Right renal pelvis (tissue), 4 donors: ENCODE results near the gene AACS. TPM values are rescaled to one million over a fixed set of nuclear protein-coding genes. Genes with fewer than 3 reads are reported as not detected.
"Not testable (repeated sequence)": the region's sequence is repeated elsewhere in the genome, so short reads cannot be mapped to it uniquely, and the experiment has no call there.

Experiments used
- DNase-seq, 4 donors: peaks; one replicate each; pipeline ENCODE4 v3.0.0-alpha.2; 2013; ENCODE audit warnings: low read depth in 4 of 4, low spot score in 3 of 4, missing footprints in 1 of 4
- polyA plus RNA-seq, 4 donors: library from polyadenylated mRNA; unstranded; fragments of 120-200 nt; gene quantifications; one replicate each; pipeline ENCODE4 v1.2.1, GENCODE V29; 2013; ENCODE audit not compliant: insufficient read length in 4 of 4

AACS gene, protein sequence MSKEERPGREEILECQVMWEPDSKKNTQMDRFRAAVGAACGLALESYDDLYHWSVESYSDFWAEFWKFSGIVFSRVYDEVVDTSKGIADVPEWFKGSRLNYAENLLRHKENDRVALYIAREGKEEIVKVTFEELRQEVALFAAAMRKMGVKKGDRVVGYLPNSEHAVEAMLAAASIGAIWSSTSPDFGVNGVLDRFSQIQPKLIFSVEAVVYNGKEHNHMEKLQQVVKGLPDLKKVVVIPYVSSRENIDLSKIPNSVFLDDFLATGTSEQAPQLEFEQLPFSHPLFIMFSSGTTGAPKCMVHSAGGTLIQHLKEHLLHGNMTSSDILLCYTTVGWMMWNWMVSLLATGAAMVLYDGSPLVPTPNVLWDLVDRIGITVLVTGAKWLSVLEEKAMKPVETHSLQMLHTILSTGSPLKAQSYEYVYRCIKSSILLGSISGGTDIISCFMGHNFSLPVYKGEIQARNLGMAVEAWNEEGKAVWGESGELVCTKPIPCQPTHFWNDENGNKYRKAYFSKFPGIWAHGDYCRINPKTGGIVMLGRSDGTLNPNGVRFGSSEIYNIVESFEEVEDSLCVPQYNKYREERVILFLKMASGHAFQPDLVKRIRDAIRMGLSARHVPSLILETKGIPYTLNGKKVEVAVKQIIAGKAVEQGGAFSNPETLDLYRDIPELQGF
- 10 to 100 TPM; 21.9 to 24.6 (median 23.4) TPM for polyA plus RNA-seq

DNA sequence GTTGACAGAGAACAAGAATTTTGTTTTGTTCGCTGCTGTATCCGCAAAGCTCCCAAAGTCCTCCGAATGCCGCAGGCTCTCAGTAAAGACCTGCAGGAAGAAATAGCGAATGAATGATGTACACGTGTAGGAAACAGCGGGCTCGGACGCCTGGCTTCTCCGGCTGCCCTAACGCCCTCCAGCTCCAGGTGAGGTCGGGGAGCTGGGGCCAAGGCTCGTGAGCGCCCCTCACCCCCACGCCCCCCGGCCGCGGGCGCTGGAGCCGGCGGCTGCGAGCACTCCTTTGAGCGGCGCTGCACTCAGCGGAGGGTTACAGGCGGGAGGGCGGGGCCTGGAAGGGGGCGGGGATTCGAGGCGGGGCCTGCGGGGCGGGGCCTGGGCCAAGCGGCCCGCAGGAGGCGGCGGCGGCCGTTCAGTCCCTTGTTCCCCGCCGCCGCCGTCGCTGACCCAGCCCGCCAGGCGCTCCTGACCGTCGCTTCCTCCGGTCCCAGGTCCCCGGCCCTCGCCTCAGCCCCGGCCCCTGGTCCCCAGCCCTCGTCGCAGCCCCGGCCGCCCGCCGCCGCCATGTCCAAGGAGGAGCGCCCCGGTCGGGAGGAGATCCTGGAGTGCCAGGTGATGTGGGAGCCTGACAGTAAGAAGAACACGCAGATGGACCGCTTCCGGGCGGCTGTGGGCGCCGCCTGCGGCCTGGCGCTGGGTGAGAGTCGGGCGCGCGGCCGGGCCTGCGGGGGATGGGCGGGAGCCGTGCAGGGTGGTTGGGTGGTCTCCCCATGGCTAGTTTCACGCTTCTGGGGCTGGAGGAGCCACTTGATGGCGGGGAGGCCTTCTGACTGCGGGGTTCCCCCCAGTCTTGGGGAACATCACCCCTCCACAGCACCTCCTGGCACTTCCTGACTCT is at the start of gene AACS:
Gene AACS (plus strand): TSS at position 415 of the 898 bp plus-strand sequence. CDS start 150 bp downstream, at position 565.
- DNase-seq, result peak in 3 of 4 donors; percentile 69 to 74 (median 71)

DNA sequence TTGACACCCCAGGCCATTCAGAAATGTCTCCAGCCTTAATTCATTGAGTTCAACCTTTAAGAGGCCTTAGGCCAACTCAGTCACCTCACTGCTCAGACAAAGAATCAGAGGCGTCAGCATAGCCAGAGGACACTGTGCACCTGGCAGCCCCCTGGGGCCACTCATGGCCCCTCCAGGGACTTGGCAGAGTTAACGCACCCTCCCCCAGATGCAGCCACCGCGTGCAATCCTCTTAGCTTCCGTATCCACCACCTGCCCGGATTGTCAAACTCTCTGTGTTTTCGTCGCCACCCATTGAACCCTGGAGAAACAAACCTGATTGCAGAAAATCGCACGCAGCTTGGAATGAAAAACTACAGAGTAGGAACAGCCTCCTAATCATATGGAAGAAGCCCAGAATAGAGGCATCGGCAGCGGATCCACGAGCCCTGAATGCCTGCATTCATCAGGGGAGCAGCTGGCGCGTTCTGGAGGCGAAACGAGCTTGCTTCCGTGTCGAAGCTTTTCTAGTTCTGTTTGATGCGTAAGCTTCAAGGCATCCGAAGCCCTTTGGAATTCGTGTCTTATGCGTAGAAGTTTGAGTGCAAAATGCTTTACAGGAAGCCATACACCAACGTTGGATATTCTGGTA is 49.4 kb upstream of the AACS start:
- DNase-seq, result no peak

DNA sequence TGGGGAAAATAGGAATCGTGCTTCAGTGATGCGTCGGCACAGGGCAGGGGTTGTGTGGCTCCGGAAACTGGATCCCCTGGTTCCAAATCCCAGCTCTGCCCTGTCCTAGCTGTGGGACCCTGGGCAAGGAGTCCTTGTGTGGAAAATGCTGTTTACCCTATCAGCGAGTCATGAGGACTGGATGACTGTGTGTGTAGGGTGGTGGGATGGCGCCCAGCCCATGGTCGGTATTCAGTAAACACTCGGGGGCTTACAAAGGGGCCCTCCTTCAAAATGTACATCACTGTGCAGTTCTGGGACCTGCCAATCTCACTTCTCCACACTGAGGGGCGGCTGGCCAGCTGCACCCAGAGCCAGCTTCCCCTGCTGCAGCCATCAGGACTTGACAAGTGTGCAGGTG is 47.4 kb upstream of the AACS start:
- no peak for DNase-seq

DNA sequence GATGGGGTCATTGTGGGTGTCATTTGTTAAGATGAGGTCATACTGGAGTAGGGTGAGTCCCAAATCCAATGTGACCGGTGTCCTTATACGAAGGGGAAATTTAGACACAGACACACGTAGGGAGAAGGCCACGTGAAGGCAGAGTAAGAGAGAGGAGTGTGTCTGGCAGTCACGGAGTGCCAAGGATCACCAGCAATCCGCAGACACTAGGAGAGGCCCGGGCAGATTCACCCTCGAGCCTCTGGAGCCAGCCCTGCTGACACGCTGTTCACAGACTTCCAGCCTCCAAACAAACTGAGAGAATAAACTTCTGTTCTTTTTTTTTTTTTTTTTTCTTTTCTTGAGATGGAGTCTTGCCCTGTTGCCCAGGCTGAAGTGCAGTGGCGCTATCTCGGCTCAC is 46.9 kb upstream of the AACS start:
- no peak for DNase-seq

DNA sequence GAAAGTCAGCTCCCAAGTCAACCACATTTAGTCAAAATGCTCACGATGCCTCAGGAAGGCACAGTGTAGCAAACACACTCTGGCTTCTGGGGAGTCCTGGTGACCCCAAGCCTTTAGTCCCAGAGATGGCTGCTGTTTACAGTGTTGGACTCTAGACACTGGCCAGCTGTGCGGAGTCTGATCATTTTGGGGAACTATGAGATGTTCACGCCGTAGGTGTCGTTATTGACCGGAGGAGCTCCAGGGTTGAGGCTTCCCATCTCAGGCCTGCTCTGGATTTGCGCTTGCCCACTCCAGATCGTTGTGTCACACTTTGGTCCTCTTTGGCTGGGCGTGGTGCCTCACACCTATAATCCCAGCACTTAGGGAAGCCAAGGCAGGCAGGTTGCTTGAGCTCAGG is 44.1 kb upstream of the AACS start:
- DNase-seq, result no peak

DNA sequence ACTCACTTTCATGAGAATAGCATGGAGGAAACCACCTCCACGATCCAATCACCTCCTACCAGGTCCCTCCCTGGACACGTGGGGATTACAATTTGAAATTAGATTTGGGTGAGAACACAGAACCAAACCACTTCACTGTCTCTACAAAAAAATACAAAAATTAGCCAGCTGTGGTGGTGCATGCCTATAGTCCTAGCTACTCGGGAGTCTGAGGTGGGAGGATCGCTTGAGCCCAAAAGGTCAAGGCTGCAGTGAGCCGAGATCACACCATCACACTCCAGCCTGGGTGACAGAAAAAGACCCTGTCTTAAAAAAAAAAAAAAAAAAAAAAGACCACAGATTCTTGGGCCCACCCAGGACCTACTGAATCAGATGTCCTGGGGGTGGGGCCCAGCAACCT is 43.5 kb upstream of the AACS start:
- DNase-seq, result no peak

DNA sequence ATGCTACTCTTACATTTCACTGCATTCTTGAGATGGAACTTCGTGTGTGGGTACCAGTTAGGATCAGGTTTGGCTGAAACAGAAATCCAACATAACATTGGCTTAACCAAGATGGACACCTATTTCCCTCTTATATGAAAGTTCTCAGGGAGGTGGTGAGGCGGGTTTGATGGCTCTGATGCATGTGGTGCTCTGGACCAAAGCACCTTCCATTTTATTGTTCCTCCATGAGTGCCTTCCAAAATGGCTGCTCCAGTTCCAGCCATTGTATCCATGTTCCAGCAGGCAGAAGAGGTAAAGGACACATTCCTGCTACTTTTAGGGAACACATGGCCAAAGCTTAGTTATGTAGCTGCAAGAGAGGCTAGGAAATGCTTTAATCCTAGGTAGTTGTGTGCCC is 42.2 kb upstream of the AACS start:
- DNase-seq, result no peak

DNA sequence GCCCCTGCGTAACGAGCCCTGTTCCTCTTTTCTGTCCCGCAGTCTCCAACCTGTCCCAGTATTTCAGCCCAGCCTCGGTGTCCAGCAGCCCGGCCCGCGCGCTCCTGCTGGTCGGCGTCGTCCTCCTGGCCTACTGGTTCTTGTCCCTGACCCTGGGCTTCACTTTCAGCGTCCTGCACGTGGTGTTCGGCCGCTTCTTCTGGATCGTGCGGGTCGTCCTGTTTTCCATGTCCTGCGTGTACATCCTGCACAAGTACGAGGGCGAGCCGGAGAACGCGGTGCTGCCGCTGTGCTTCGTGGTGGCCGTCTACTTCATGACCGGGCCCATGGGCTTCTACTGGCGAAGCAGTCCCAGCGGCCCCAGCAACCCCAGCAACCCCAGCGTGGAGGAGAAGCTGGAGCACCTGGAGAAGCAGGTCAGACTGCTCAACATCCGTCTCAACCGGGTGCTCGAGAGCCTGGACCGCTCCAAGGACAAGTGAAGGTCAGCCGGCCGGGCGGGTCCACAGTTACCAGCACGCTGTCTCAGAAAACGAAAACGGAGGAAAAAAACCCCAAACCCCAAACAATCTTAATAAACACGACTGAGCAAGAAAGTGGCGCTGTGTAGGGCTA is 40.2 kb upstream of the AACS start:
- DNase-seq, result no peak

DNA sequence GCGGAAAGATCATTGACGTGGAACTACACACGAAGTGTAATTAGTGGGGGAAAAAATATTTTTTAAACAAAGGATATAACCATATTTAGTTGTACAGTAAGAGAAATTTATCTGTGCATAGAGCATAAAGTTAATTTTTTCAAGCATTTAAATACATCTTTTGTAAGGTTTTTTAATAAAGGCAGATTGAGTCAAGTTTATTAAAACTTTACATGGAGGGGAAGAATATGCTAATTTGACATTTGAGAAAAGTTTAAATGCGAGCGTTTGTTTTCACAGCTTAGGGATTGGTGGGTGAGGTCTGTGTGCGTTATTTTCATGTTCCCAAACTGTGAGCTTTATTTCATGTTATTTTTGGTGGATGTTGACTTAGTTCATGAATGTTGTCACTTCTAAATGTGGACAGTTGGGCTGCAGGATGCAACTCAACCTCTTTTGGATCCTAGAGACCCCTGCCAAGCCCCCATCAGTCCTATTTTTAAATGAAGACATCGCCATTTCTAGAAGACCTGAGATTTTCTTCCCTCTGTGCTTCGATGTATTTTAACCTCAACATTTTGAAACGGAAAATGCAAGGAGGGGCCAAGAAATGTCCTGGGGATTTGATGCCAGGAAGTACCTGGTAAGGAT is 39.5 kb upstream of the AACS start:
- DNase-seq, result no peak

DNA sequence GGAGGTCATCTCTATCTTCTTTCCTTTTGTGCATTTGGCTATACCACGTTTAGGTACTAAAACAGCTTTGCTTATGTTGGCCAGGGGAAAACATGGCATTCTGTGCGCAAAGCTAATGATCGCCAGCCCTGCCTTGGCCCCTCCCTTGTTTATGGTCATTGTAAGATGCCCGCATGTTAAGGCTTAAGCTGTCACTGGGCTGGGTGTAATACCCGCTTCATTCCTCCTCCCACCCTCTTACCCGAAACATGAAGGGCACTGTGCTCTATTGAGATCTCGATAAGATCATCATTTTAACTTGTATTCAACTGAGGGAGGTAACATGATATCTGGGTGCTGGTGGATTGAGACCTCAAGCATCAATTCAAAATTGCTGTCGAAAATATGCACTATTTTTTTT is 37.1 kb upstream of the AACS start:
- DNase-seq, result no peak

DNA sequence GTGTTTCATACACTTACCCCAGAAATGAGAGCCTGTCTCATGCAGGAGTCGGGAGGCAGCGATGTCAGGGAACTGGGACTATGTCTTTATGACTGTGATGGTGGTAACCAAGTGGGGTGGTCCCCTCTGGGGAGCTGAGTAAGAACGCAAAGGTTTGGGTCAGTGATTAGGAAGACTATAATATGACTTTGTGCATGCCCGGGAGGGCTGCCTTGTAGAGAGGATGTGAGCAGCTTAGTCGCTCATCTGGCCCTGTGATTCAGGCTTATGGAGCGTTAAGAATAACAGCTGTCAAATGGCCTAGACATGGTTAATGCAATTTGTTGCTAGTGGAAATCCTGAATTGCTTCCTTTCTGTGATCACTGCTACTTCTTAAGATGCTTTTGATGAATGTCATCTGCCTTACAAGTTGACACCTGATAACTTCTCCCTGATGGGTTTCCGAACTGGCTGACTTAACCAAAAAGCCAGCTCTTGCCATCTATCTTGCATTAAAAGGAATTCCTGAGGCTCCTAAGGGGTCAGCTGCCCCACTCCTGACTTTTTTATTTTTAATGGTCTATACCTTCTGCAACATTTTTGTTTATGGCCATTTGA is 35.4 kb upstream of the AACS start:
- no peak for DNase-seq

DNA sequence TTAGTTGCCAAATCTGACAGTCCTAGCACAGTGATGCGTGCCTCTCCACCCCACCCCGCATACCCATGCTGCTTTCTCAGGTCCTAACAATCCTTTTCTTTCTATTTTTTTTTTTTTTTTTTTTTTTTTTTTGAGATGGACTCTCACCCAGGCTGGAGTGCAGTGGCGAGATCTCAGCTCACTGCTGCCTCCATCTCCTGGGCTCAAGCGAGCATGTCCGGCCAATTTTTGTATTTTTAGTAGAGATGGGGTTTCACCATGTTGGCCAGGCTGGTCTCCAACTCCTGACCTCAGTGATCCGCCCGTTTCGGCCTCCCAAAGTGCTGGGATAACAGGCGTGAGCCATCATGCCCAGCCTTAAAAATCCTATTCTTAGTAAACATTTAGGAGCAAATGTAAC is 33.8 kb upstream of the AACS start:
- DNase-seq, result not testable (repeated sequence)

DNA sequence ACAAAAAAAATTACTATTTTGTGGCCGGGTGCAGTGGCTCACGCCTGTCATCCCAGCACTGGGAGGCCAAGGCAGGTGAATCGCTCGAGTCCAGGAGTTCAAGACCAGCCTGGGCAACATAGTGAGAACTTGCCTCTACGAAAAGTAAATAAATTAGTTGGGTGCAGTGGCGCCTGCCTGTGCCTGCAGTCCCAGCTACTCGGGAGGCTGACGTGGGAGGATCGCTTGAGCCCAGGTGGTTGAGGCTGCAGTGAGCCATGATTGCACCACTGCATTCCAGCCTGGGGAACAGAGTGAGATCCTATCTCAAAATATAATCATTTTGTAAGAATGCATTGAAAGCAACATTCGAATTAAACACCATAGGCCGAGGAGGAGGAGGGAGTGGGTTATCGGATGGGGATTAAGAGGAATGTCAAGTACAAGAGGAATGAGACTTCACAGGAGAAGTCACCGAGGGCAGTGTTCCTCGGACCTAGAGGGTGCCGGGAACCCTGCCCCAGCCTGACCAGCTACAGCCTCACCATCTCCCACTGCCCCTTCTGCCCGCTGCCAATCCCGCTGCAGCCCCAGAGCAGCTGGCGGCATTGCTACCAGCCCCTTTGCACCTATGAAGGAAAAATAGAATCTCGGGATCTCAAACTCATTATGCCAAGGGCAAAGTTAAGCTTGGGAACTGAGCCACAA is 32.6 kb upstream of the AACS start:
- no peak for DNase-seq

DNA sequence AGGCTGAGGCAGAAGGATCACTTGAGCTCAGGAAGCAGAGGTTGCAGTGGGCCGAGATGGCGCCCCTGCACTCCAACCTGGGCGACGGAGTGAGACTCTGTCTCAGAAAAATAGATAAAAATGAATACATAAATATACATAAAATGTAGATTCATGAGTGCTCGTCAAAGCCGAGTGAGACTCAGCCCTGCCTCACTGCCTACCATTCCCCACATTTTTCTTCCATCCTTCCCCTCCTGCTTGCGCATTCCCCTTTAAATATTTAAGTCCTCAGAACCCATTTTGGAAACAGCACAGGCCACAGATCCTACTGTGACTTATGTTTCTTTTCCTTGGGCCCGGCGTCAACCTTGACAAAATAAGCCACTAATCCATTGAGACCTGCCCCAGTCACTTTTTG is 31.9 kb upstream of the AACS start:
- no peak for DNase-seq

DNA sequence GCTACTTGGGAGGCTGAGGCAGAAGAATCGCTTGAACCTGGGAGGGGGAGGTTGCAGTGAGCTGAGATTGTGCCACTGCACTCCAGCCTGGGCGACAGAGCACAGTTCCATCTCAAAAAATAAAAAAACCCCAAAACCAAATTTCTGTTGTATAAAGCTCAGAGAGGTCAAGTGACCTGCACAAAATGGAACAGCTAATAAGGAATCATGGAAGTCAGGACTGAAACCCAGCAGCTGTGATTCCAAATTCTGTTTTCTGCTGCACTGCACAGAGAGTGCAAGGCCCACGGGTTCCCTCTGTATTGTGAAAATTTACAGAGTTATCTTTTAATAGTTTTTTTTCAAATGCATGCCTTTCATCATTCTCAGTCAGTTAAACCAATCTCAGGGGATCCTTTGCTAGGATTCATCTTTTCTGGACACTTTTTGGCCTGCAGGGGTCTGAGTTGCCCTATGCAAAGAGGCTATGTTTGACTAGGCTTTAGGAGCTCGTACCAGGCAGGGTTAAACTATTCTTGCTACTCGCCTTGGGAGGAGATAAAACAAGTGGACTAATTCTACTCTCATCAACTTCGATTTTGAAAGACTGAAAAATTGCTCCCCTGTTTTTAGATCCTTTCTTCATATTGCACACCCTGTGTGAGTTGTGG is 26.1 kb upstream of the AACS start:
- no peak for DNase-seq

DNA sequence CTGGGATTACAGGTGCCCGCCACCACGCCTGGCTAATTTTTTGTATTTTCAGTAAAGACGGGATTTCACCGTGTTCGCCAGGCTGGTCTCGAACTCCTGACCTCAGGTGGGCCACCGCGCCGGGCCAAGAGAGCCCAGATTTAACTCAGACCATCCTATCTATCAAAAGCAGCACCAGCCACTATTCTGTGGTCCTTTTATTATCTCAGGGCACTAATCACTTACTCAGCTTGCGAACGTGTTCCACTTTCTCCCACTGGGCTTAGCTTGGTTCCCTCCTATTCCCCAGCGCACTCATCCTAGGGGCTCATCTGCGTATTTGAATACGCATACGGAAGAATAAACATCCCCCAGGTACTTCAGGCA is 16.2 kb upstream of the AACS start:
- no peak for DNase-seq

DNA sequence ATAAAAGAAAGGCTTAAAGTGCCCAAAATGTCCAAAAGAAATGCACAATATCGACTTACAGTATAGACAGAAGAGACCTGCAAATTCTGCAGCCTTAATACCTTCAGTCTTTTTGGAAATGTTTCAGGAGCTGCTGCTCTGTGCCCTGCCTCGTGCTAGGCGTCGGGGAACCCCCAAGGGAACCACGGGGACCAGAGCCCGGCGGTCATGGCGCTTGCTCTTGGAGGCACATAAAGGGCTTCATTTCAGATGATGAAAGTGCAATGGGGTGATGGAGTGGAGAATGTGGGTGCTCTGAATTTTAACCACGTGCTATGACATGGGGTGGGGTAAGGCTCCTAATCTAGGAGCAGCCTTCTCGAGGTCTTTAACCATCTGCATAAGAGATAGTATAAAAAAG is 14.8 kb upstream of the AACS start:
- DNase-seq, result no peak

DNA sequence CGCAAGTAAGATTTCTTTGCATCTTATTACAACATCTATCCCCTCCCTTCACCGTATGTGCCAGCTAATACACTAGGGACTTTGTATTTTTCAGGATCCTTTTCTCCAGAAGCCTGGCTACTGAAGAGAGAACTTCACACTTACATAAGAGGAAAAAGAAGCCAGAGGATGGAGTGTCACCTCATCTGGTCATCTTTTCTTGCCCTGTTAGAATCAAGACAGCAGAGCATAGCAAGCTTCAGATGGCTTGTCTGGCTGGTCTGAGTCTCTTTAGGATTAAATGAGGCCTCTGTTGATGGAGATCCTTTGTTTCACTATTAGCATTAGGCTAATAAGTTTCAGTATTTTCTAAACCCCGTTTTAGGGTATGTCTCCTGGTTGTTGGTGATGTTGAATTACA is 14.4 kb upstream of the AACS start:
- no peak for DNase-seq
